Measurements from ENCODE around the gene APOL2. TPM values are rescaled to one million over a fixed set of nuclear protein-coding genes. Genes with fewer than 3 reads are reported as not detected.

Gene APOL2
- total RNA-seq, 1 donor from 2014 or later, result 77.2 TPM

GRCh38 chr22:36249160-36249559, 9.8 kb upstream of the APOL2 start:
- no peak overlapping the region for H2AFZ ChIP-seq (ENCODE audit: low read depth, low read length)
- no peak overlapping the region for H3K9ac ChIP-seq (ENCODE audit: low read length)
- Mint-ChIP-seq H3K4me3 (ENCODE audit: unreplicated experiment) (no peak overlapping the region), H3K36me3 (ENCODE audit: low read depth, unreplicated experiment) (peaks cover 16% of the 10 kb centered on the region), H3K27ac (ENCODE audit: unreplicated experiment) (no peak overlapping the region), H3K9me3 (ENCODE audit: unreplicated experiment) (peaks cover 11% of the 10 kb centered on the region), H3K4me1 (ENCODE audit: low read depth, unreplicated experiment) (peaks cover 10% of the 10 kb centered on the region), H3K27me3 (ENCODE audit: low read depth, unreplicated experiment) (peaks cover 2% of the 10 kb centered on the region)
- no peak overlapping the region for H3K4me3 ChIP-seq (ENCODE audit: insufficient read depth, low read depth, low read length)
- no peaks in the 10 kb centered on the region for H3K4me1 ChIP-seq (ENCODE audit: insufficient read depth, low read length)
- no peak for DNase-seq (ENCODE audit: low read depth)
- H3K9me3 ChIP-seq (ENCODE audit: insufficient read depth, low read depth, low read length), result no peaks in the 10 kb centered on the region
- H3K27ac ChIP-seq (ENCODE audit: low read depth, low read length), result no peak overlapping the region
- no peaks in the 10 kb centered on the region for H3K27me3 ChIP-seq (ENCODE audit: insufficient read depth, low read length)
- no peak for TF ChIP-seq CTCF (IDR thresholded peaks at IDR 0.05; ENCODE audit: insufficient read depth, low read depth, low read length)
- no peak for TF ChIP-seq EZH2 (IDR thresholded peaks at IDR 0.05; ENCODE audit: insufficient read depth, low read length)
- no peaks in the 10 kb centered on the region for H3K36me3 ChIP-seq (ENCODE audit: insufficient read depth, low read length)
- peaks cover 4% of the 10 kb centered on the region for H4K20me1 ChIP-seq (ENCODE audit: insufficient read depth, low read length)
- H3K4me2 ChIP-seq (ENCODE audit: low read length), result no peak overlapping the region
- no peaks in the 10 kb centered on the region for H3K79me2 ChIP-seq (ENCODE audit: insufficient read depth, low read length)
- no peak for FAIRE-seq

GRCh38 chr22:36247955-36248354, 8.6 kb upstream of the APOL2 start:
- DNase-seq (ENCODE audit: low read depth) (no peak), FAIRE-seq (no peak)
- Mint-ChIP-seq H3K27me3 (ENCODE audit: low read depth, unreplicated experiment) (no peaks in the 10 kb centered on the region), H3K4me3 (ENCODE audit: unreplicated experiment) (peak overlapping the region; percentile 8), H3K4me1 (ENCODE audit: low read depth, unreplicated experiment) (peaks cover 4% of the 10 kb centered on the region), H3K36me3 (ENCODE audit: low read depth, unreplicated experiment) (peaks cover 11% of the 10 kb centered on the region), H3K9me3 (ENCODE audit: unreplicated experiment) (peaks cover 11% of the 10 kb centered on the region), H3K27ac (ENCODE audit: unreplicated experiment) (no peak overlapping the region)
- H3K79me2 ChIP-seq (ENCODE audit: insufficient read depth, low read length), result no peaks in the 10 kb centered on the region
- H3K9ac ChIP-seq (ENCODE audit: low read length), result no peak overlapping the region
- no peaks in the 10 kb centered on the region for H3K27me3 ChIP-seq (ENCODE audit: insufficient read depth, low read length)
- no peak overlapping the region for H2AFZ ChIP-seq (ENCODE audit: low read depth, low read length)
- H3K9me3 ChIP-seq (ENCODE audit: insufficient read depth, low read depth, low read length), result no peaks in the 10 kb centered on the region
- H3K4me1 ChIP-seq (ENCODE audit: insufficient read depth, low read length), result no peaks in the 10 kb centered on the region
- TF ChIP-seq EZH2 (IDR thresholded peaks at IDR 0.05; ENCODE audit: insufficient read depth, low read length), result no peak
- TF ChIP-seq CTCF (IDR thresholded peaks at IDR 0.05; ENCODE audit: insufficient read depth, low read depth, low read length), result no peak
- H4K20me1 ChIP-seq (ENCODE audit: insufficient read depth, low read length), result peaks cover 2% of the 10 kb centered on the region
- no peak overlapping the region for H3K4me3 ChIP-seq (ENCODE audit: insufficient read depth, low read depth, low read length)
- H3K36me3 ChIP-seq (ENCODE audit: insufficient read depth, low read length), result no peaks in the 10 kb centered on the region
- no peak overlapping the region for H3K4me2 ChIP-seq (ENCODE audit: low read length)
- no peak overlapping the region for H3K27ac ChIP-seq (ENCODE audit: low read depth, low read length)

GRCh38 chr22:36246718-36247117, 7.4 kb upstream of the APOL2 start:
- peaks cover 11% of the 10 kb centered on the region for H3K9me3 Mint-ChIP-seq (ENCODE audit: unreplicated experiment)

More at GRCh38 chr22:36246718-36247117, 7.4 kb upstream of the APOL2 start:
- Mint-ChIP-seq H3K27ac (ENCODE audit: unreplicated experiment) (no peak overlapping the region), H3K4me1 (ENCODE audit: low read depth, unreplicated experiment) (no peaks in the 10 kb centered on the region), H3K36me3 (ENCODE audit: low read depth, unreplicated experiment) (peaks cover 9% of the 10 kb centered on the region), H3K27me3 (ENCODE audit: low read depth, unreplicated experiment) (no peaks in the 10 kb centered on the region), H3K4me3 (ENCODE audit: unreplicated experiment) (no peak overlapping the region)
- Histone ChIP-seq H2AFZ (ENCODE audit: low read depth, low read length) (no peak overlapping the region), H3K4me1 (ENCODE audit: insufficient read depth, low read length) (no peaks in the 10 kb centered on the region), H3K27ac (ENCODE audit: low read depth, low read length) (no peak overlapping the region), H3K79me2 (ENCODE audit: insufficient read depth, low read length) (no peaks in the 10 kb centered on the region), H3K4me2 (ENCODE audit: low read length) (no peak overlapping the region), H3K36me3 (ENCODE audit: insufficient read depth, low read length) (no peaks in the 10 kb centered on the region), H3K9ac (ENCODE audit: low read length) (no peak overlapping the region), H3K9me3 (ENCODE audit: insufficient read depth, low read depth, low read length) (no peaks in the 10 kb centered on the region), H3K4me3 (ENCODE audit: insufficient read depth, low read depth, low read length) (no peak overlapping the region), H4K20me1 (ENCODE audit: insufficient read depth, low read length) (no peaks in the 10 kb centered on the region), H3K27me3 (ENCODE audit: insufficient read depth, low read length) (no peaks in the 10 kb centered on the region)
- TF ChIP-seq CTCF (IDR thresholded peaks at IDR 0.05; ENCODE audit: insufficient read depth, low read depth, low read length) (no peak), EZH2 (IDR thresholded peaks at IDR 0.05; ENCODE audit: insufficient read depth, low read length) (no peak)
- no peak for DNase-seq (ENCODE audit: low read depth)
- no peak for FAIRE-seq

Measured in astrocyte (in vitro differentiated cells and primary cell).